KG1 (cell line): Measurements from ENCODE around the gene CCDC142.
"Not testable (repeated sequence)": the region's sequence is repeated elsewhere in the genome, so short reads cannot be mapped to it uniquely, and the experiment has no call there.

Experiments used
- DNase-seq: peaks from one replicate; lab custom pipeline; 2025; lab: John Stamatoyannopoulos, UW

The CCDC142 gene

DNA sequence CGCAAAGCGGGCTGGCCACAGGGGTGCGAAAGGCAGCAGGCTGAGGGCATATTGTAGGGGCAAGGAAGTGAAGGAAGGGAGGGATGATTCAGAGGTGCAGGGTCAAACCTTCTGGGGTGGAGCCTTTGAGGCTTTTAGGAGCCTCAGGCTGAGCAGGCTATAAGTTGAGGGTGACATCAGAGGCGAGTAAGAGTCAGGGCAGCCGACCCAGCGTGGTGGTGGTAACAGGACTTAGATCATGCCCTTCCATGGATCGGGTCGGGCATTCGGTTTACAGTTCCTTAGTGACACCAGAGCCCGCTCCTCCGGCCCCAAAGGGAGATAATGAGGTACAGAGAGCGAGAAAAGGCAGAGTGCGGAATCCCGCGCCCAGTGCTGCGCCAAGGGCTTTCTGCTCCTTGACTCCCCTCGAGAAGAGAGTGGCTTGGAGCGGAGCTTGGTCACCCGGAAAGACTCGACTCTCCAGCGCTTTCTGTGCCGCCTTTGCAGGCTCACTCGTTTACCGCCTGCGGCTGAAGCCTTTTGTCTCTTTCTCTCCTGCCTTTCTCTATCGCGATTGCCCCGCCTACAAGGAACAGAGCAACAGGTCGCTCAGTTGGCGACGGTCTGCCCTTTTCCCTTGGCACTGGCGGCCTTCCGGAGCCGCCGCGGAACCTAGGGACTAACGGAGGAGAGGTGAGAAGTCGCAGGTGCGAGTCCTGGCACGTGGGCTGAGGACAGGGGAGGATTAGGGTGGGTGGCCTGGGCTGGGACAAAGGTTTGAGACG lies 15.9 kb upstream of the CCDC142 start:
- DNase-seq = no peak

DNA sequence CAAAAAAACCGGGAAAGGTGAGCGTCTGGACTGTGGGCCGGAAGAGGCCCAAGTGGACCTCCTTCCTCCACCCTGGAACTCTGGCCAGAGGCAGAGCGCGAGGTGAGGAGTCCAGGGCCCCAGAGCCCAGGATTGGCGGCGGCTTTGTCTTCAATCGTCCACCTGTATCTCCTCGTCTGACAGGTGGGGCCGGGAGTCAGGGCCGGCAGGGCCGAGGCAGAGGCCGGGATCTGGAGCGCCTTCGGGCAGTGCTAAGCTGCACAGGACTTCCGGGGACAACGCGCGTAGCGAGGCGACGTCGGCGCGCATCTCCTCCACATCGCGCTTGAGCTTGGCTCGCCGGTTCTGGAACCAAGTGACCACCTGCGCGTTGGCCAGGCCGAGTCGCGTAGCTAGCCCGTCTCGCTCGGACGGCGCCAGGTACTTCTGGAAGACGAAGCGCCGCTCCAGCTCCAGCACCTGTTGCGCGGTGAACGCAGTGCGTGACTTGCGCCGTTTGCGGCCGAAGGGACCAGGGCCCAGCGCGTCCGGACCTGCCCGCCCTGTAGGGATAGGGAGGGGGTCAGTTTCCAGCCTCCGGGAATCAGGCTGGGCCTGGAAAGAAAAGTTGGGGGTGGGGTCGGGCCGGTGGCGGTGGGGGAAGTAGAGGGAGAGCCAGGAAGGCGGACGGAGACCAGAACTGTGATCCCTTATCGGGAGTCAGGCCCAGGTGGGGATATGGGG lies 15.1 kb upstream of the CCDC142 start:
- DNase-seq = no peak

DNA sequence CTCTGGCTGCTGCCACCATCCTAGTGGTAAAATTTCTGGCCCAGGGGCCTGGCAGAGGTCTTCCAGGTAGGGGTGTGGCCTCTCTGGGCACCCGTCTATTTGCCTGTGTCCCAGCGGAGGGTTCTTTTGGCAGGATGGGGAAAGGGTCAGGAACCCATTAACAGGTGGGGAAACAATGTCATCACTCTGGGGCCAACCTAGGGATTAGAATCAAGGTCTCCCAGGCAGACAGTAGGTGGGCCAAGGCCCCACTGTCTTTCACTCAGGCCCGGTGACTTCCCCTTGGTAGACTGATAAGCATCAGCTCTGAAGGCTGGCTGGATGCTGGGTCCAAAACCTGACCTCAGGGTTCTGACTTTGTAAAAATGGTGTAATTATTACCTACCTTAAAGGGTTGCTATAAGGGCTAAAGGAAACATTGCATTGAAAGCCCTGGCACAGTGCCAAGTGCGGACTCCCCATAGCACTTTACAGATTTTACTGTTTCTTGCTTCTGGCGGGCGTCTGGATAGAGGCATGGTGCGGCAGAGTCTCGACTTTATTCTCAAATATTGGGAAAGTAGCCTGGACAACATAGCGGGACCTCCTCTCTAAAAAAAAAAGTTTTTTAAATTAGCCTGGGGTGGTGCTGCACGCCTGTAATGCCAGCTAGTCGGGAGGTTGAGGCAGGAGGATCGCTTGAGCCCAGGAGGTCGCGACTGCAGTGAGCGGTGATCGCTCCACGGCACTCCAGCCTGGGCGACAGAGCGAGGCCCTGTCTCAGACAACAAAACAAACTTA lies 14.4 kb upstream of the CCDC142 start:
- DNase-seq = no peak

DNA sequence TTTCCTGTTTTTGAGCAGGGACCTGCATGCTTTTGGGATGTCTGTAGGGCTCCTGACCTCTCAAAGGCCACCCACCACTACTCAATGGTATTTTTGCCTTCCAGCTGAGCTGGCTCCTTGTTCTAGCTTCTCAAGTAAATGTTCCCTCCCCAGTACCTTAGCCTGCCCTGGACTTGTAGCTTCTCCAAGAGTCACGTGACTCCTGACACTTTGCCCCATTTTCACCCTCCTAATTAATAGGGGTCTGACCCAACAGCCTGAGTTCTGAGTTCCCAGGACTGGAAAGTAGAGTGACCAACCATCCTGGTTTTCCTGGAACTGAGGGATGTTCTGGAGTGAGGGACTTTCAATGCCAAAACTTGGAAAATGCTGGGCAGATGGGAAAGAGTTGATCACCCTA lies 12.6 kb upstream of the CCDC142 start:
- no peak for DNase-seq

DNA sequence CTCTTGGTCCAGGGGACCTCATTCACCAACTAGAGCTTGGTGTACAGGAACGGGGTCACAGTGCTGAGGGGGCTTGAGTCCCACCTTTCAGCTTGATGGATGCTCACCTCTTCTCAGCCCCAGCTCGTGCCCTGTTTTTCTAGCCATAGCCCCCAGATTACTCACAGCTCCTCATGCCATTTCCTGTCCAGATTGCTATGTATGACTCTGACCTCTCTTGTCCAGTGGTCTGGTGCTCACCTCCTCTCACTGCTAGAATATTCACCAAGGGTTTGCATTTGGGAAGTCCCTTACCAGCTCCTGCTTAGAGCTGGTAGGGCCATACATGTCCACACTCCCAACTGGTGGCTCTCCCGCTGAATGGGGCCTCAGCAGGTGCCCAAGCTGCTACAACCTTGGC lies 10.7 kb upstream of the CCDC142 start:
- no peak for DNase-seq

DNA sequence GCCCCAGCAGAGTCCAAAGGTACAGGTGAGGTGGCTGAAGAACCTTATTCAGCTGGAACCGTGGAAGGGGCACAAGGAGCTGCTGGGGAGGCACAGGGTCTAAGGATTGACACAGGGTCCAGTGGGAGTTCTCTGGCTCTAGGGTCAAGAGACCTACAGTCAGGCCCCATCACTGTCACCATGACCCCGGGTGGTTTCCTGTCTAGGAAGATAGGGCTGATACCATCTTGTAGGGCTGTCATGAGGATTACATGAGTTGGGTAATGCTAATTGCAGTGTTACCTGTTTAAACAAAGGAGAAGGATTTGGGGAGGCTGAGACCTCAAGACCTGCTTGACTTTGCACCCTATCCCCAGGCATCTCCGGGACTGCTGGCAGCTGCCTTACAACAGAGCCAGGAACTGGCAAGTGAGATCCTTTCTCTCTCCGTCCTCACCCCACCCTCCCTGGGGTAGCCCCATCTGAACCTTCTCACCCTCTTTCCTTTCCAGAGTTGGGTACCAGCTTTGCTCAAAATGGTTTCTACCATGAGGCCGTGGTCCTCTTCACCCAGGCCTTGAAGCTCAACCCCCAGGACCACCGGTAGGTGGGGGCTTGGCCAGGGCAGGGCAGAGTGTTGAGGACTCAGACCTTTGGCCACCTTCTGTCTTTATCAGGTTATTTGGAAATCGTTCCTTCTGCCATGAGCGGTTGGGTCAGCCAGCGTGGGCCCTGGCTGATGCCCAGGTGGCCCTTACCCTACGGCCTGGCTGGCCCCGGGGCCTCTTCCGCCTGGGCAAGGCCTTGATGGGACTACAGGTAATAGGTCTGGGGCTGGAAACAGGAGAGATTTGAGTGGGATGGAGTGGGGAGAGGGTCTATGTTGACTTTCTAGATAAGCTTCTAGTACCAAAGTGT lies 9.1 kb upstream of the CCDC142 start:
- DNase-seq = no peak

DNA sequence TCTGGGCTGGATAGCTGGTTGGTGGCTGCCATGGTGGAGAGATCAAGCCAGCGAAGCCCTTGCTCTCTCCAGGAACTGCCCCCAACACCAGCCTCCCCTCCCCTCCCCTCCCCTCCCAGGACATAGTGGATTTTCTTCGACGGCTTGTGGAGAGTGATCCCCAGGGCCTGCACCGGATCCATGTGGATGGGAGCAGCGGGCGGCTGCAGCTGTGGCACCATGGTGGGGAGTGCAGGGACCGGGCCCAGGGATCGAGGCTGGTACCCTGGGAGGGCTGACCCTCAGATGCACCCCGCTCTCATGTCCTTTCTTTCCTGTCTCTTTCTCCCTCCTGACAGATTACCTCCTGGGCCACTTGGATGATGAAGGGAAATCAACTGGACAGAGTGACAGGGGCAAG lies 7.1 kb upstream of the CCDC142 start:
- no peak for DNase-seq

DNA sequence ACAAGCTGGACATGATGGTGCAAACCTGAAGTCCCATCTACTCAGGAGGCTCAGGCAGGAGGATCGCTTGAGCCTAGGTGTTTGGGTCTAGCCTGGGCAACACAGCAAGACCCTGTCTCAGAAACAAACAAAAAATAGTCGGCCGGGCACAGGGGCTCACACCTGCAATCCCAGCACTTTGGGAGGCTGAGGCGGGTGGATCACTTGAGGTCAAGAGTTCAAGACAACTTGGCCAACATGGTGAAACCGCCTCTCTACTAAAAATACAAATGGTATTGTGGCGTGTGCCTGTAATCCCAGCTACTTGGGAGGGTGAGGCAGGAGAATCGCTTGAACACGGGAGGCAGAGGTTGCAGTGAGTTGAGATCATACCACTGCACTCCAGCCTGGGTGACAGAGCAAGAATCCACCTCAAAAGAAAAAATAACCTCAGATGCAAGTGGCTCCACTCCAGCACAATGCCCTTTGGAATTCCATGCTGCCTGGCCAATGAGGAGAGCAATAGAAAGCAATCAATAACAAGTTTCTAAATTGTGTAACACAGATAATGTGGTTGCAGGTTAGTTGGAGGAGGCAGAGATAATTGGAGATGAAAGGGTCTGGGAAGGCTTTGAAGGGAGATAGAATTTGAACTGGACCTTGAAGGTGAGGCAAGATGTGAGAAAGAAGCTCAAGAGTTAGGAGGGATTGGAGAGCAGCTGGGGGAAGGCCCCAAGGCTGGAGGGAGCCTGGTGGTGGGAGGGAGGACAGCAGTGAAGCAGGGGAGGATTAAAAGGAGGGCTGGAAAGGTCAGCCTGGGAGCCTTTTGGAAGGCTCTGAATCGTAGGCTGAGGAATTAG lies 6.1 kb upstream of the CCDC142 start:
- DNase-seq = no peak

DNA sequence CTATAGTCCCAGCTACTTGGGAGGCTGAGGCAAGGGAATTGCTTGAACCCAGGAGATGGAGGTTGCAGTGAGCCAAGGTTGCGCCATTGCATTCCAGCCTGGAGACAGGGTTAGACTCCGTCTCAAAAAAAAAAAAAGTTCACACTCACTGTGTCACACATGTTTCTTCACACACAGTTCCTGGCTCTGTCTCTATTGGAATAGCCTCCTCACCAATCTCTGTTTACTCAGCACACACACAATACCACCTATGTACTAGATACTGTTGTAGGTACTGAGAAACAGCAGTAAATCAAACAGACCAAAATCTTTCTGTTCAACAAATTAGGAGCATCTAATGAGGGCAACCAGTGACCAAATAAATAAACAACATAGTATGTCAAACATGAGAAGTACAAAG lies 3.3 kb upstream of the CCDC142 start:
- DNase-seq = no peak

DNA sequence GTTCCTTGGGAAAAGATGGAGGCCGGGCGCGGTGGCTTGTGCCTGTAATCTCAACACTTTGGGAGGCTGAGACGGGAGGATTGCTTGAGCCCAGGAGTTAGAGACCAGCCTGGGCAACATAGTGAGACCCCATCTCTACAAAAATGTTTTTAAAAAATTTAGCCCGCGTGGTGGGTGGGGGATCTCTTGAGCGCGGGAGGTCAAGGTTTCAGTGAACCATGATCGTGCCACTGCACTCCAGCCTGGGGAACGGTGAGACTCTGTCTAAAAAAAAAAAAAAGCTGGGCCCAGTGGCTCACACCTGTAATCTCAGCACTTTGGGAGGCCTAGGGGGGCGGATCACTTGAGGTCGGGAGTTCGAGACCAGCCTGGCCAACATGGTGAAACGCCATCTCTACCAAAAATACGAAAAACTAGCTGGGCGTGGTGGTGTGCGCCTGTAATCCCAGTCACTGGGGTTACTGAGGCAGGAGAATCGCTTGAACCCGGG lies 922 bp upstream of the CCDC142 start:
- not testable (repeated sequence) for DNase-seq

DNA sequence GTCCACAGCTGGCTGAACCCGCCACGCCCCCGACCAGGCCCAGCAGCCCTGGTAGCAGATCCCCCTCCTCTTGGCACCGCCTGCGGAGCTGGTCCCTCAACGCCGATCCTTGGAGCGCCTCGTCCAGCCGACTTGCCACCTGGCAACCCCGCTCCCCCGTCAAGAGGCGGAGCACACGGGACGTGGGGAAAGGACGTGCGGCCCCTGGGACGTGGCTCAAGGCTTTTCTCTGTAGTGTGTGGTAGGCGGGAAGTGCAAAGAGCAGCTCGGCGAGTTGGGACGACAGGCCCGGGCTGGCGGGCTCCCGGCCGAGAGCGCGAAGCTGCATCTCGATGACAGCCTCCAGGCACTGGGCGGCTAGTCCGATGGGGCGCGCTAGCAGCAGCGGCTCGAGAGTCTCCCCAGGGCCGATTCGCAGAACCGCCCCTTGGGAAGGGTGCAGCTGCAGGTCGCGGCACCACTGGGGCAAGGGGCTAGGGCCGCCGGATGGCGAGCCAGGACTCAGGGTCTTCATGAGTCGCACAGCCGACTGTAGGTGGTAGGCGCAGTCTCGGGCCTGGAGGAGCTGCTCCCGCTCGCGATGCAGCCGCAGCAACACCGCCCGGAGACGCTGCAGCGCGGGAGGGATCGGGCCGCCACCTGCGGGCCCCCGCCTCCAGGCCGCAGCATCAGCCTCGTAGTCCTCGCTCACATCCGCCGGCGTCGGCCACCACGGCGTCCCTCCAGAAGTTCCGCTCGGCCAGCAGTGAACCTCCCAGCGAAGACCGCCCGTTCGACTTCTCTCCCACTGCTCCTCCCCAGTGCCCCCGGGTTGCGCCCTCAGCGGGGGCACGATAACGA lies 617 bp downstream of the CCDC142 start:
- no peak for DNase-seq

DNA sequence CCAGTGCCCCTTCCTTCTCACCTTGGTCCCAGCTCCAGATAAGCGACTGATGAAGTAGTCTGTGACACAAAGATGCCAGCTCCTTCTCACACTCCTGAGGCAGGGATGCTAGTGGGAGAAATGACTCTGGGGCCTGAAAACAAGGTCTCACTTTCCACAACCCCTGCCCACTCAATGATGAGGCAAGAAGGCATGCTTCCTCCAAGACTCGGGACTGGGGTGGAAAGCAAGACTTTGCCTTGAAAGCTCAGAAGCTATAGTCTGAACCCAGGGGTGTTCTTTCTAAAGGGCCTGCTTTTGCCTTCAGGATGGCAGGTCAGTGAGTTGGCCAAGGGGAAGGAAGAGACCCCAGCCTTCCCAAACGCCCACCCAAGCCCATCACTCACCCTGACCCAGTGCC lies 1.4 kb downstream of the CCDC142 start:
- DNase-seq = no peak

DNA sequence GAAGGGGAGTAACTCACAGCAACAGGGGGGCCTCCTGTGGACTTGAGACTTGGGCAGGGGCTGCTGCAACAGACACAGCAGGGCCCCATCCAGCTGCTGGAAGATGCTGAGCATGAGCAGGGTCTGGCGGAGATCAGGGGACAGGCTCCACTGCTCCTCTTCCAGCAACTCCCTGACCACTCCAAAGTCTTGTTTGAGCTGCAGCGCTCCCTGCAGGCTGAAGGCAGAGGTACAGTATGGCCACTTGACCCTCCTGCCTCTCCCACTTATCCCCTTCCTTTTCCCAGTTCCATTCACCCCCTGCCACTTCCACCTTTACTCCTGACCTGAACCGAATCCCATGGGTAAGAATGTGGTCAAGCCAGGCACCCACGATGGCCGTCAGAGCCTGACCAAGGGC lies 7.9 kb downstream of the CCDC142 start:
- DNase-seq = no peak

DNA sequence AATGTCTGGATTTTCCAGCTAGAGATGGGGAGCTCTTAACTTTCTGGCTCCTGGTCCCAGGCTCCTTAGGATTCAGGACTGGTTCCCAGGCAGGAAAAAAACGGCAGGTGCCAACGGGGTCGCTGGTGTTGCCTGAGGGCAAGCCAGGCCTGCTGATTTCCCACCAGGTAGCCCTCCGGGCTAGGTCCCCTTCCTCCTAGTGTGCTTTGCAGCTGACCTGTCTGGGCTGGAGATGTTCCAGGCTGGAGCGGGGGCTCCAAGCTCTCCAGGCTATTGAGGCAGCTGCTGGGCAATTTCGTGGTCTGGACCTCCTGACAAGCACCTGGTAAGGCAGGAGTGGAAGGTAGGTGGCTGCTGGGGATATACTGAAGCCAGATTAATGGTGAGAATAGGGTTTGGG lies 8.3 kb downstream of the CCDC142 start:
- DNase-seq = no peak

DNA sequence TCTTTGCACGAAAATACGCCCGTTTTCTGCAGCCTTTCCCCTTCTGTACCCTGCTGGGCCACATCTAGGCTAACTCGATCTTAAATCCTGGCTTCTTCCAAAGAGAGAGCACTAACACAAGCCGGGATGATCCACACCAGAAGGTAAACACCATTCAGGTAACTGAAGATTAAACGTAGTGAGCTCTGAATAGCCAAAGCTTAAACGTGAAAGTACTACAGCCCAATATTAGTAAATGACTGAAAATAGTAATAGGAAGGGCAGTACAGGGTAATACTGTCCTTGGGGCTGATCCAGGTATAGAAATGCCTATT lies 9.9 kb downstream of the CCDC142 start:
- no peak for DNase-seq

DNA sequence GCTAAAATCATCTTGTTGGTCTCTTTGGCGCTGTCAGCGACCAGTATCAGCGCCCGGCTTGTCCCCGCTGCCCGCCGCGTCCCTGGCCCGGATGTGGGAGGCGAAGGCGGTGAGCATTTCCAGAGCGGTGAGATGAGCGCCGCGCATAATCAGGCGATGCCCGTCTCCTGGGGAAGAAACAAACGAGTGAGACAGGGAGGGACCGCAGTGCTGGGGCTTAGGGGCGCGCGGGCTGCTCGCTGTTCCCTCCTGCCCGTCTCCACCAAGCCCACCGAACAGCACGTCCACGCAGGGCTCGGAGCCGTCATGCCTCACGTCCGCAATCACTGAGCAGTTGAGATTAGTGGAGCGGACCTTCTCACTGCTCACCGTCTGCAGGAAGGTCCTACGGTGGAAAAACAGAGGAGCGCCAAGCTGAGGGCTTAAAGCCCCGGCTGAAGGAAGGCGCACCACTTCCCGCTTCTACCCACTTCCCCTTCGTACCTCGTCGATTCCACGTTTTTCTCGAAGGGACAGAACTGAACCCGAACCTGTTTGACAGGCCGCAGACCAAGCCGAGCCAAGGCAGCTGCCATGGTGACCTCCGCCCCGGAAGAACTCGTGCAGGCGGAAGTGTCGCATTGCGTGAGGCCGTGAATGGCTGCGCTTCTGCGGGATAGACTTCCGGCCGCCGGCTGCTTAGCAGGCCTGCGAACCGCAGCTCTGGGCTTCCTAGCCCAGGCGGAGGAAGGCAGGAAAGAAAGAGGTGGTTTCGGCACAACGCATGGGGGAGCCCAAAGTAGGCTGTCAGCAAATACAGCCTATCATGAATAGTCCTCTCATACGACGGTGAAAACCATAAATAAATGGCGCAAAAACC lies 10.5 kb downstream of the CCDC142 start, which contains the start of gene MRPL53:
Gene MRPL53, minus strand, starts transcription at position 595 of the 859 bp plus-strand sequence. Its CDS starts 20 bp downstream, at position 575.
- DNase-seq = peak; percentile 90

DNA sequence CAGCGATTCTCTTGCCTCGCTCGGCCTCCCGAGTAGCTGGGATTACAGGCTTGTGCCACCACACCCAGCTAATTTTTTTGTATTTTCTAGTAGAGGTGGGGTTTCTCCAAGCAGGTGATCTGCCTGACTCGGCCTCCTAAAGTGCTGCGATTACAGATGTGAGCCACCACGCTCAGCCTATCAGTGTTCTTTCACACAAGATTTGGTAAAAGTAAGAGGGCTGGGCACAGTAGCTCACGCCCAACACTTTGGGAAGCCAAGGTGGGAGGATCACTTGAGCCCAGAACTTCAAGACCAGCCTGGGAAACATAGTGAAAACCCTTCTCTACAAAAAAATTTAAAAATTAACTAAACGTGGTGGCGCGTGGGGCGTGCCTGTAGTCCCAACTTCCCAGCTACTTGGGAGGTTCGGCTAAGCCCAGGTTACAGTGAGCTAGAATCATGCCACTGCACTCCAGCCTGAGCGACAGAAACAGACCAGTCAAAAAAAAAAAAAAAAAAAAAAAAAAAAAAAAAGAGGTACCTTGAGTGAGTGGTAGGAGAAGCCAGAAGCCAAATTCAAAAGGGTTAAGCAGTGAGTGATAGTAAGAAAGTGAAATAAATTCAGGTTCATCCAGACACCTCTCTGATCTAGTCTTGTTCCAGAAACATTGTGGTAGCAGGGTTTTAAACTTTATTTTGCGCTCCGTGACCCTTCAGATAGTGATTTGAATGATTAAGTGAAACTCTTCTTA lies 11.3 kb downstream of the CCDC142 start:
- DNase-seq = no peak

DNA sequence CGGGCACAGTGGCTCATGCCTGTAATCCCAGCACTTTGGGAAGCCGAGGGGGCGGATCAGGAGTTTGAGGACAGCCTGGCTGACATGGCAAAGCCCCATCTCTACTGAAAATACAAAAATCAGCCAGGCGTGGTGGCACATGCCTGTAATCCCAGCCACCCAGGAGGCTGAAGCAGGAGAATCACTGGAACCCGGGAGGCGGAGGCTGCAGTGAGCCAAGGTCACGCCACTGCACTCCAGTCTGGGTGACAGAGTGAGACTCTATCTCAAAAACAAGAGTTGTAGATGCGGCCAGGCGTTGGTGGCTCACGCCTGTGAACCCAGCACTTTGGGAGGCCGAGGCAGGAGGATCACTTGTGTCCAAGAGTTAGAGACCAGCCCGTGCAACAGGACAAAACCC lies 12.1 kb downstream of the CCDC142 start:
- not testable (repeated sequence) for DNase-seq
